GM23338 (cell line): ENCODE measurements around the gene ARMH4. TPM values are rescaled to one million over a fixed set of nuclear protein-coding genes. Genes with fewer than 3 reads are reported as not detected.

Experiments used
- ATAC-seq: fragments of 200-7000 bp; cut with Tn5 transposase; 3 replicates; pipeline ENCODE4 v1.9.1; 2020
- DNase-seq: peaks from one replicate; pipeline ENCODE4 v3.0.0-alpha.2; 2015; ENCODE audit warnings: low spot score
- H2AFZ ChIP-seq: fragments of 200-600 bp; sonication (generic); 2 replicates; pipeline ENCODE4 v1.8.0; 2016; ENCODE audit warnings: antibody characterized with exemption, mild to moderate bottlenecking, moderate library complexity
- H3F3A ChIP-seq: fragments of 200-600 bp; sonication (generic); replicated peaks from 2 replicates; pipeline ENCODE4 v1.8.0; 2017; ENCODE audit warnings: antibody characterized with exemption, mixed run types, low read depth
- H3K27ac ChIP-seq: fragments of 200-600 bp; sonication (generic); 2 replicates; pipeline ENCODE4 v1.6.1; 2016; ENCODE audit warnings: low read depth
- H3K27me3 ChIP-seq: fragments of 200-600 bp; sonication (generic); 2 replicates; pipeline ENCODE4 v1.8.0; 2016; ENCODE audit warnings: mild to moderate bottlenecking, mixed run types, moderate library complexity; ENCODE audit not compliant: insufficient read depth
- H3K36me3 ChIP-seq: fragments of 200-600 bp; sonication (generic); 2 replicates; pipeline ENCODE4 v1.8.0; 2016; ENCODE audit warnings: mild to moderate bottlenecking; ENCODE audit not compliant: insufficient read depth
- H3K4me1 ChIP-seq: fragments of 200-600 bp; sonication (generic); 2 replicates; pipeline ENCODE4 v1.8.0; 2016; ENCODE audit warnings: mild to moderate bottlenecking, moderate library complexity; ENCODE audit not compliant: insufficient read depth
- H3K4me2 ChIP-seq: fragments of 200-600 bp; sonication (generic); 2 replicates; pipeline ENCODE4 v1.7.1; 2017; ENCODE audit warnings: mixed run types
- H3K4me3 ChIP-seq: fragments of 200-600 bp; sonication (generic); 2 replicates; pipeline ENCODE4 v1.6.1; 2016; ENCODE audit warnings: mixed run types
- H3K79me2 ChIP-seq: fragments of 200-600 bp; sonication (generic); replicated peaks from 2 replicates; pipeline ENCODE4 v1.8.0; 2017; ENCODE audit warnings: mild to moderate bottlenecking; ENCODE audit not compliant: insufficient read depth
- H3K9me2 ChIP-seq: fragments of 200-600 bp; sonication (generic); 2 replicates; pipeline ENCODE4 v1.8.0; 2017; ENCODE audit not compliant: insufficient read depth
- H4K20me1 ChIP-seq: fragments of 200-600 bp; sonication (generic); replicated peaks from 2 replicates; pipeline ENCODE4 v1.8.0; 2017; ENCODE audit warnings: mild to moderate bottlenecking; ENCODE audit not compliant: insufficient read depth
- H3K27ac Mint-ChIP-seq: 2 replicates; pipeline ENCODE4 v1.8.0; 2020; ENCODE audit warnings: inconsistent platforms, mild to moderate bottlenecking, moderate library complexity, mixed read lengths
- H3K27me3 Mint-ChIP-seq: 3 replicates; pipeline ENCODE4 v1.8.0; 2022; ENCODE audit warnings: low read depth, mild to moderate bottlenecking, moderate library complexity, mixed read lengths, inconsistent platforms; ENCODE audit not compliant: insufficient read depth, poor library complexity
- H3K36me3 Mint-ChIP-seq: 3 replicates; pipeline ENCODE4 v1.8.0; 2021; ENCODE audit warnings: low read depth, mild to moderate bottlenecking, inconsistent platforms, moderate library complexity, mixed read lengths
- H3K4me1 Mint-ChIP-seq: 3 replicates; pipeline ENCODE4 v1.8.0; 2020; ENCODE audit warnings: mild to moderate bottlenecking, inconsistent platforms, mixed read lengths
- H3K4me3 Mint-ChIP-seq: 3 replicates; pipeline ENCODE4 v1.8.0; 2021; ENCODE audit warnings: moderate library complexity, mild to moderate bottlenecking, inconsistent platforms, mixed read lengths
- H3K9me3 Mint-ChIP-seq: 3 replicates; pipeline ENCODE4 v1.8.0; 2020; ENCODE audit warnings: moderate library complexity, mild to moderate bottlenecking, inconsistent platforms, mixed read lengths
- CREB1 ChIP-seq: fragments of 250-450 bp; sonication (Bioruptor Pico); IDR thresholded peaks from 2 replicates; pipeline ENCODE4 v1.5.0; 2020; ENCODE audit warnings: low read depth, mild to moderate bottlenecking, moderate library complexity
- EZH2 ChIP-seq: fragments of 200-600 bp; sonication (generic); IDR thresholded peaks from one replicate; pipeline ENCODE4 v1.8.0; 2017; ENCODE audit warnings: antibody characterized with exemption, mild to moderate bottlenecking, low read depth; ENCODE audit not compliant: unreplicated experiment
- EZH2phosphoT487 ChIP-seq: fragments of 200-600 bp; sonication (generic); IDR thresholded peaks from one replicate; pipeline ENCODE4 v1.8.1; 2018; ENCODE audit warnings: antibody characterized with exemption; ENCODE audit not compliant: unreplicated experiment
- JUNB ChIP-seq: IDR thresholded peaks from one replicate; pipeline ENCODE4 v1.6.1; 2016; ENCODE audit warnings: antibody characterized with exemption; ENCODE audit not compliant: unreplicated experiment
- NANOG ChIP-seq: IDR thresholded peaks from 2 replicates; pipeline ENCODE4 v1.6.1; 2016; ENCODE audit warnings: antibody characterized with exemption, borderline replicate concordance
- POLR2AphosphoS5 ChIP-seq: IDR thresholded peaks from 2 replicates; pipeline ENCODE4 v1.6.1; 2016; ENCODE audit warnings: antibody characterized with exemption, low read depth
- STAT1 ChIP-seq: IDR thresholded peaks from one replicate; pipeline ENCODE4 v1.6.1; 2016; ENCODE audit warnings: antibody characterized with exemption; ENCODE audit not compliant: unreplicated experiment
- ZNF114 ChIP-seq: fragments of 250-450 bp; sonication (Bioruptor Pico); IDR thresholded peaks from 2 replicates; pipeline ENCODE4 v1.5.0; 2020; ENCODE audit warnings: mild to moderate bottlenecking, moderate library complexity
- ZNF331 ChIP-seq: fragments of 250-450 bp; sonication (Bioruptor Pico); IDR thresholded peaks from 2 replicates; pipeline ENCODE4 v1.5.0; 2020; ENCODE audit warnings: low read depth, mild to moderate bottlenecking, moderate library complexity
- polyA plus RNA-seq: library from polyadenylated mRNA; unstranded; fragments of >200 nt; fragmentation: Nextera tagmentation; extraction: Ambion mirVana; gene quantifications from 2 replicates; pipeline ENCODE4 v1.2.1, GENCODE V29; 2016
- total RNA-seq: library from RNA; depleted of rRNA; stranded (reverse); fragments of >200 nt; shearing (Covaris generic); gene quantifications from 2 replicates; pipeline ENCODE4 v1.2.3, GENCODE V29; 2014
- TF ChIP-seq, protein P1 (sequence below), 2 experiments: fragments of 200-600 bp in 1 of 2; sonication (generic) in 1 of 2; conservative IDR thresholded peaks; 2 replicates each; pipeline versions ENCODE4 v1.5.1 to v1.6.1; 2016 to 2017; ENCODE audit warnings: antibody characterized with exemption in 2 of 2, low read depth in 2 of 2, mild to moderate bottlenecking in 2 of 2, moderate library complexity in 1 of 2
- TF ChIP-seq, protein P2 (sequence below): IDR thresholded peaks from 2 replicates; pipeline ENCODE4 v1.6.1; 2016; ENCODE audit warnings: antibody characterized with exemption
- TF ChIP-seq, protein P3 (sequence below): IDR thresholded peaks from one replicate; pipeline ENCODE4 v1.6.1; 2018; ENCODE audit warnings: antibody characterized with exemption; ENCODE audit not compliant: unreplicated experiment
- TF ChIP-seq, protein P4 (sequence below): fragments of 250-450 bp; sonication (Bioruptor Pico); IDR thresholded peaks from 2 replicates; pipeline ENCODE4 v1.5.0; 2020; ENCODE audit warnings: mild to moderate bottlenecking, moderate library complexity

The ARMH4 gene
- total and polyA plus RNA-seq, 2 experiments from 2014 or later = 15.5 to 20.2 TPM

DNA sequence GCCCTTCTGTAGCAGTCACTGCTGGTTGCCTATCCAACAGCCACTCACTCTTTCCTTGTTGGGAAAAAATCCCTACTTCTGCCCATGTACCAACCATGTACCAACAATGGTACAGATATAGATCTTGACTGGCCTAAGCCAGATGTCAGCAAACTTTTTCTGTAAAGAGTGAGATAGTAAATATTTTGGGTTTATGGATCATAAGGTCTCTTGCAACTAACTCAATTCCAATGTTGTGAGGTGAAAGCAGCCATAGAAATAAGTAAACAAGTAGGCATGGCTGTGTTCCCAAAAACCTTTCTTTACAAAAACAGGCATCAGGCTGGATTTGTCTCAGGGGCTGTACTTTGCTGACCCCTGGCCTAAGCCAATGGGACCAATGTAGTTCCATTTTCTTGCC is 73.5 kb downstream of the ARMH4 start:
- no peak overlapping the region for H3K4me3 ChIP-seq
- TF ChIP-seq, protein P1, sequence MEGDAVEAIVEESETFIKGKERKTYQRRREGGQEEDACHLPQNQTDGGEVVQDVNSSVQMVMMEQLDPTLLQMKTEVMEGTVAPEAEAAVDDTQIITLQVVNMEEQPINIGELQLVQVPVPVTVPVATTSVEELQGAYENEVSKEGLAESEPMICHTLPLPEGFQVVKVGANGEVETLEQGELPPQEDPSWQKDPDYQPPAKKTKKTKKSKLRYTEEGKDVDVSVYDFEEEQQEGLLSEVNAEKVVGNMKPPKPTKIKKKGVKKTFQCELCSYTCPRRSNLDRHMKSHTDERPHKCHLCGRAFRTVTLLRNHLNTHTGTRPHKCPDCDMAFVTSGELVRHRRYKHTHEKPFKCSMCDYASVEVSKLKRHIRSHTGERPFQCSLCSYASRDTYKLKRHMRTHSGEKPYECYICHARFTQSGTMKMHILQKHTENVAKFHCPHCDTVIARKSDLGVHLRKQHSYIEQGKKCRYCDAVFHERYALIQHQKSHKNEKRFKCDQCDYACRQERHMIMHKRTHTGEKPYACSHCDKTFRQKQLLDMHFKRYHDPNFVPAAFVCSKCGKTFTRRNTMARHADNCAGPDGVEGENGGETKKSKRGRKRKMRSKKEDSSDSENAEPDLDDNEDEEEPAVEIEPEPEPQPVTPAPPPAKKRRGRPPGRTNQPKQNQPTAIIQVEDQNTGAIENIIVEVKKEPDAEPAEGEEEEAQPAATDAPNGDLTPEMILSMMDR (conservative IDR thresholded peaks at IDR 0.05; ENCODE audit: low read depth in 2 of 2) = no peak
- TF ChIP-seq ZNF331 (no peak), STAT1 (no peak), EZH2phosphoT487 (no peak), POLR2AphosphoS5 (no peak), CREB1 (CRISPR knock-in tag) (no peak), NANOG (no peak), JUNB (no peak), EZH2 (no peak), ZNF114 (CRISPR knock-in tag) (no peak)
- TF ChIP-seq, protein P2, sequence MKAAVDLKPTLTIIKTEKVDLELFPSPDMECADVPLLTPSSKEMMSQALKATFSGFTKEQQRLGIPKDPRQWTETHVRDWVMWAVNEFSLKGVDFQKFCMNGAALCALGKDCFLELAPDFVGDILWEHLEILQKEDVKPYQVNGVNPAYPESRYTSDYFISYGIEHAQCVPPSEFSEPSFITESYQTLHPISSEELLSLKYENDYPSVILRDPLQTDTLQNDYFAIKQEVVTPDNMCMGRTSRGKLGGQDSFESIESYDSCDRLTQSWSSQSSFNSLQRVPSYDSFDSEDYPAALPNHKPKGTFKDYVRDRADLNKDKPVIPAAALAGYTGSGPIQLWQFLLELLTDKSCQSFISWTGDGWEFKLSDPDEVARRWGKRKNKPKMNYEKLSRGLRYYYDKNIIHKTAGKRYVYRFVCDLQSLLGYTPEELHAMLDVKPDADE = no peak
- TF ChIP-seq, protein P3, sequence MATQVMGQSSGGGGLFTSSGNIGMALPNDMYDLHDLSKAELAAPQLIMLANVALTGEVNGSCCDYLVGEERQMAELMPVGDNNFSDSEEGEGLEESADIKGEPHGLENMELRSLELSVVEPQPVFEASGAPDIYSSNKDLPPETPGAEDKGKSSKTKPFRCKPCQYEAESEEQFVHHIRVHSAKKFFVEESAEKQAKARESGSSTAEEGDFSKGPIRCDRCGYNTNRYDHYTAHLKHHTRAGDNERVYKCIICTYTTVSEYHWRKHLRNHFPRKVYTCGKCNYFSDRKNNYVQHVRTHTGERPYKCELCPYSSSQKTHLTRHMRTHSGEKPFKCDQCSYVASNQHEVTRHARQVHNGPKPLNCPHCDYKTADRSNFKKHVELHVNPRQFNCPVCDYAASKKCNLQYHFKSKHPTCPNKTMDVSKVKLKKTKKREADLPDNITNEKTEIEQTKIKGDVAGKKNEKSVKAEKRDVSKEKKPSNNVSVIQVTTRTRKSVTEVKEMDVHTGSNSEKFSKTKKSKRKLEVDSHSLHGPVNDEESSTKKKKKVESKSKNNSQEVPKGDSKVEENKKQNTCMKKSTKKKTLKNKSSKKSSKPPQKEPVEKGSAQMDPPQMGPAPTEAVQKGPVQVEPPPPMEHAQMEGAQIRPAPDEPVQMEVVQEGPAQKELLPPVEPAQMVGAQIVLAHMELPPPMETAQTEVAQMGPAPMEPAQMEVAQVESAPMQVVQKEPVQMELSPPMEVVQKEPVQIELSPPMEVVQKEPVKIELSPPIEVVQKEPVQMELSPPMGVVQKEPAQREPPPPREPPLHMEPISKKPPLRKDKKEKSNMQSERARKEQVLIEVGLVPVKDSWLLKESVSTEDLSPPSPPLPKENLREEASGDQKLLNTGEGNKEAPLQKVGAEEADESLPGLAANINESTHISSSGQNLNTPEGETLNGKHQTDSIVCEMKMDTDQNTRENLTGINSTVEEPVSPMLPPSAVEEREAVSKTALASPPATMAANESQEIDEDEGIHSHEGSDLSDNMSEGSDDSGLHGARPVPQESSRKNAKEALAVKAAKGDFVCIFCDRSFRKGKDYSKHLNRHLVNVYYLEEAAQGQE = no peak
- TF ChIP-seq, protein P4, sequence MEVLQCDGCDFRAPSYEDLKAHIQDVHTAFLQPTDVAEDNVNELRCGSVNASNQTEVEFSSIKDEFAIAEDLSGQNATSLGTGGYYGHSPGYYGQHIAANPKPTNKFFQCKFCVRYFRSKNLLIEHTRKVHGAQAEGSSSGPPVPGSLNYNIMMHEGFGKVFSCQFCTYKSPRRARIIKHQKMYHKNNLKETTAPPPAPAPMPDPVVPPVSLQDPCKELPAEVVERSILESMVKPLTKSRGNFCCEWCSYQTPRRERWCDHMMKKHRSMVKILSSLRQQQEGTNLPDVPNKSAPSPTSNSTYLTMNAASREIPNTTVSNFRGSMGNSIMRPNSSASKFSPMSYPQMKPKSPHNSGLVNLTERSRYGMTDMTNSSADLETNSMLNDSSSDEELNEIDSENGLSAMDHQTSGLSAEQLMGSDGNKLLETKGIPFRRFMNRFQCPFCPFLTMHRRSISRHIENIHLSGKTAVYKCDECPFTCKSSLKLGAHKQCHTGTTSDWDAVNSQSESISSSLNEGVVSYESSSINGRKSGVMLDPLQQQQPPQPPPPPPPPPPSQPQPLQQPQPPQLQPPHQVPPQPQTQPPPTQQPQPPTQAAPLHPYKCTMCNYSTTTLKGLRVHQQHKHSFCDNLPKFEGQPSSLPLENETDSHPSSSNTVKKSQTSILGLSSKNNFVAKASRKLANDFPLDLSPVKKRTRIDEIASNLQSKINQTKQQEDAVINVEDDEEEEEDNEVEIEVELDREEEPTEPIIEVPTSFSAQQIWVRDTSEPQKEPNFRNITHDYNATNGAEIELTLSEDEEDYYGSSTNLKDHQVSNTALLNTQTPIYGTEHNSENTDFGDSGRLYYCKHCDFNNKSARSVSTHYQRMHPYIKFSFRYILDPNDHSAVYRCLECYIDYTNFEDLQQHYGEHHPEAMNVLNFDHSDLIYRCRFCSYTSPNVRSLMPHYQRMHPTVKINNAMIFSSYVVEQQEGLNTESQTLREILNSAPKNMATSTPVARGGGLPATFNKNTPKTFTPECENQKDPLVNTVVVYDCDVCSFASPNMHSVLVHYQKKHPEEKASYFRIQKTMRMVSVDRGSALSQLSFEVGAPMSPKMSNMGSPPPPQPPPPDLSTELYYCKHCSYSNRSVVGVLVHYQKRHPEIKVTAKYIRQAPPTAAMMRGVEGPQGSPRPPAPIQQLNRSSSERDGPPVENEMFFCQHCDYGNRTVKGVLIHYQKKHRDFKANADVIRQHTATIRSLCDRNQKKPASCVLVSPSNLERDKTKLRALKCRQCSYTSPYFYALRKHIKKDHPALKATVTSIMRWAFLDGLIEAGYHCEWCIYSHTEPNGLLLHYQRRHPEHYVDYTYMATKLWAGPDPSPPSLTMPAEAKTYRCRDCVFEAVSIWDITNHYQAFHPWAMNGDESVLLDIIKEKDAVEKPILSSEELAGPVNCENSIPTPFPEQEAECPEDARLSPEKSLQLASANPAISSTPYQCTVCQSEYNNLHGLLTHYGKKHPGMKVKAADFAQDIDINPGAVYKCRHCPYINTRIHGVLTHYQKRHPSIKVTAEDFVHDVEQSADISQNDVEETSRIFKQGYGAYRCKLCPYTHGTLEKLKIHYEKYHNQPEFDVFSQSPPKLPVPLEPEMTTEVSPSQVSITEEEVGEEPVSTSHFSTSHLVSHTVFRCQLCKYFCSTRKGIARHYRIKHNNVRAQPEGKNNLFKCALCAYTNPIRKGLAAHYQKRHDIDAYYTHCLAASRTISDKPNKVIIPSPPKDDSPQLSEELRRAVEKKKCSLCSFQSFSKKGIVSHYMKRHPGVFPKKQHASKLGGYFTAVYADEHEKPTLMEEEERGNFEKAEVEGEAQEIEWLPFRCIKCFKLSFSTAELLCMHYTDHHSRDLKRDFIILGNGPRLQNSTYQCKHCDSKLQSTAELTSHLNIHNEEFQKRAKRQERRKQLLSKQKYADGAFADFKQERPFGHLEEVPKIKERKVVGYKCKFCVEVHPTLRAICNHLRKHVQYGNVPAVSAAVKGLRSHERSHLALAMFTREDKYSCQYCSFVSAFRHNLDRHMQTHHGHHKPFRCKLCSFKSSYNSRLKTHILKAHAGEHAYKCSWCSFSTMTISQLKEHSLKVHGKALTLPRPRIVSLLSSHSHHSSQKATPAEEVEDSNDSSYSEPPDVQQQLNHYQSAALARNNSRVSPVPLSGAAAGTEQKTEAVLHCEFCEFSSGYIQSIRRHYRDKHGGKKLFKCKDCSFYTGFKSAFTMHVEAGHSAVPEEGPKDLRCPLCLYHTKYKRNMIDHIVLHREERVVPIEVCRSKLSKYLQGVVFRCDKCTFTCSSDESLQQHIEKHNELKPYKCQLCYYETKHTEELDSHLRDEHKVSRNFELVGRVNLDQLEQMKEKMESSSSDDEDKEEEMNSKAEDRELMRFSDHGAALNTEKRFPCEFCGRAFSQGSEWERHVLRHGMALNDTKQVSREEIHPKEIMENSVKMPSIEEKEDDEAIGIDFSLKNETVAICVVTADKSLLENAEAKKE (CRISPR knock-in tag) = no peak
- ATAC-seq (no peak), DNase-seq (no peak)
- no peaks in the 10 kb centered on the region for H3K36me3 Mint-ChIP-seq
- H3K4me3 Mint-ChIP-seq = no peak overlapping the region
- peaks cover 14% of the 10 kb centered on the region; the same call in 1 of the 2 replicates for H3K4me1 ChIP-seq
- 0 out of 2 replicates have a peak overlapping the region, but pooled peaks have one; percentile 73 for H3K27ac Mint-ChIP-seq
- H3K27me3 Mint-ChIP-seq = no peaks in the 10 kb centered on the region
- no peaks in the 10 kb centered on the region for H3K79me2 ChIP-seq
- no peaks in the 10 kb centered on the region for H3K36me3 ChIP-seq
- no peak overlapping the region for H3K4me2 ChIP-seq
- peaks cover 19% of the 10 kb centered on the region for H3K4me1 Mint-ChIP-seq
- no peaks in the 10 kb centered on the region for H3K9me3 Mint-ChIP-seq
- H3K27me3 ChIP-seq = no peaks in the 10 kb centered on the region
- H3K27ac ChIP-seq = no peak overlapping the region
- H3K9me2 ChIP-seq = peaks cover 5% of the 10 kb centered on the region; the same call in 1 of the 2 replicates
- H4K20me1 ChIP-seq = no peaks in the 10 kb centered on the region
- H3F3A ChIP-seq = no peaks in the 10 kb centered on the region
- H2AFZ ChIP-seq = no peak overlapping the region
